Fibroblast of the aortic adventitia (primary cell): ENCODE data around the gene C1RL. TPM values are rescaled to one million over a fixed set of nuclear protein-coding genes. Genes with fewer than 3 reads are reported as not detected.

Source experiments
- DNase-seq: peaks from one replicate; pipeline ENCODE4 v3.0.0-alpha.2; 2010; ENCODE audit warnings: low read depth
- H3K4me3 ChIP-seq: 2 replicates; pipeline ENCODE4 v1.5.1; 2011; ENCODE audit warnings: low read depth, mild to moderate bottlenecking, control low read depth, low read length, moderate library complexity
- total RNA-seq: library from RNA; depleted of rRNA; stranded (reverse); fragments of >200 nt; gene quantifications from 2 replicates; pipeline ENCODE4 v1.2.3, GENCODE V29; 2012; ENCODE audit warnings: low replicate concordance
- TF ChIP-seq, protein P1 (sequence below): IDR thresholded peaks from 2 replicates; pipeline ENCODE4 v1.5.1; 2011; ENCODE audit warnings: mild to moderate bottlenecking, low read length, control low read depth, inconsistent platforms; ENCODE audit not compliant: insufficient read depth

Gene C1RL
- total RNA-seq, 1 donor = 50.6 TPM

GRCh38 chr12:7154042-7154441, 45.0 kb upstream of the C1RL start:
- DNase-seq = no peak
- no peak overlapping the region for H3K4me3 ChIP-seq
- TF ChIP-seq, protein P1, sequence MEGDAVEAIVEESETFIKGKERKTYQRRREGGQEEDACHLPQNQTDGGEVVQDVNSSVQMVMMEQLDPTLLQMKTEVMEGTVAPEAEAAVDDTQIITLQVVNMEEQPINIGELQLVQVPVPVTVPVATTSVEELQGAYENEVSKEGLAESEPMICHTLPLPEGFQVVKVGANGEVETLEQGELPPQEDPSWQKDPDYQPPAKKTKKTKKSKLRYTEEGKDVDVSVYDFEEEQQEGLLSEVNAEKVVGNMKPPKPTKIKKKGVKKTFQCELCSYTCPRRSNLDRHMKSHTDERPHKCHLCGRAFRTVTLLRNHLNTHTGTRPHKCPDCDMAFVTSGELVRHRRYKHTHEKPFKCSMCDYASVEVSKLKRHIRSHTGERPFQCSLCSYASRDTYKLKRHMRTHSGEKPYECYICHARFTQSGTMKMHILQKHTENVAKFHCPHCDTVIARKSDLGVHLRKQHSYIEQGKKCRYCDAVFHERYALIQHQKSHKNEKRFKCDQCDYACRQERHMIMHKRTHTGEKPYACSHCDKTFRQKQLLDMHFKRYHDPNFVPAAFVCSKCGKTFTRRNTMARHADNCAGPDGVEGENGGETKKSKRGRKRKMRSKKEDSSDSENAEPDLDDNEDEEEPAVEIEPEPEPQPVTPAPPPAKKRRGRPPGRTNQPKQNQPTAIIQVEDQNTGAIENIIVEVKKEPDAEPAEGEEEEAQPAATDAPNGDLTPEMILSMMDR = no peak

DNA sequence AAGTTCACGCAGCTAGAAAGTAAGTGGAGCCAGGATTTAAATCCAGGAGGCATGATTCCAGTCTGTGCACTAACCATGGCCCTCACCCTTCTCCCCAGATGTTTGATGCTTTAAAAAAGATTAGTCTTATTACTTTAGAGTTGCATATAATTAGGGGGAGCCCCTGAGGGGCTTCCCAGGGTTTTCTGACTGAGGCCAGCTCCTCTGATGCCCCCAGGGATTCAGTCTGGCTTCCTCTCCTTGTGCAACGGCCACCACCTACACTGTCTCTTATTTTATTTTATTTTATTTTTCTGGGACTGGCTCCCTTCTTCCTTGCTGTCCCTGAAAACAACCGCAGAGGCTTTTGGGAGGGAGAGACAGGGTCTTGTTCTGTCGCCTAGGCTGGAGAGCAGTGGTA, 43.8 kb upstream of the C1RL start:
- TF ChIP-seq, protein P1 = no peak
- H3K4me3 ChIP-seq = no peak overlapping the region

GRCh38 chr12:7151532-7151931, 42.5 kb upstream of the C1RL start:
- TF ChIP-seq, protein P1 = no peak
- no peak overlapping the region for H3K4me3 ChIP-seq
- DNase-seq = no peak

More for the DNA sequence above, 43.8 kb upstream of the C1RL start:
- no peak for DNase-seq

GRCh38 chr12:7150841-7151240, 41.8 kb upstream of the C1RL start:
- H3K4me3 ChIP-seq = no peak overlapping the region
- DNase-seq = no peak
- TF ChIP-seq, protein P1 = no peak

DNA sequence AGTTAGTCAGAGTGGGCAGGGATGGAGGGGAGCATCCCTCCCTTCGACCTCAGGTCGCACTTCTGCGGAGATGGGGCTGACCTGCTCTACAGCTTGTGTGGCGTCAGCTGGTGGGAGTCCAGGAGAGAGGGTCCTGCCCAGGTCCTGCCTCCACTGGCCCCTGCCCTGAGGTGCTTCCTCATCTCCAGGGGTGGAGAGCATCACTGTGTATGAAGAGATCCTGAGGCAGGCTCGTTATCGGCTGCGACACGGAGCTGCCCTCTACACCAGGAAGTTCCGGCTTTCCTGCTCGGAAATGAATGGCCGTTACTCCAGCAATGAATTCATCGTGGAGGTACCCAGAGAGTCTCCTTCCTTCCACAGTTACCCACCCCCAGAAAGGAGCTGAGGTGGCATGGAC, 41.3 kb upstream of the C1RL start:
- TF ChIP-seq, protein P1 = no peak
- no peak for DNase-seq
- H3K4me3 ChIP-seq = no peak overlapping the region

GRCh38 chr12:7146906-7147305, 37.9 kb upstream of the C1RL start:
- no peak overlapping the region for H3K4me3 ChIP-seq
- no peak for DNase-seq
- TF ChIP-seq, protein P1 = no peak

GRCh38 chr12:7146228-7146627, 37.2 kb upstream of the C1RL start:
- TF ChIP-seq, protein P1 = no peak
- DNase-seq = no peak
- H3K4me3 ChIP-seq = no peak overlapping the region
